IMR-90 (cell line): Measurements from ENCODE around the gene ADD2.

ENCODE experiments used
- BHLHE40 ChIP-seq: fragments of 150-350 bp; IDR thresholded peaks from 2 replicates; pipeline ENCODE4 v1.6.1; 2016; ENCODE audit warnings: mild to moderate bottlenecking, low read depth, low read length
- CTCF ChIP-seq: conservative IDR thresholded peaks from 2 replicates; pipeline ENCODE4 v1.5.1; 2012; ENCODE audit warnings: mild to moderate bottlenecking, low read depth, low read length, improper control_type of control experiment
- MAFK ChIP-seq: IDR thresholded peaks from 2 replicates; pipeline ENCODE4 v1.6.1; 2012; ENCODE audit warnings: low read depth, low read length, improper control_type of control experiment
- MAZ ChIP-seq: IDR thresholded peaks from 2 replicates; pipeline ENCODE4 v1.6.1; 2012; ENCODE audit warnings: low read depth, mild to moderate bottlenecking, low read length, improper control_type of control experiment, moderate library complexity, borderline replicate concordance
- NFE2L2 ChIP-seq: fragments of 150-350 bp; IDR thresholded peaks from 2 replicates; pipeline ENCODE4 v1.6.1; 2016; ENCODE audit warnings: low read depth, mild to moderate bottlenecking, low read length
- POLR2A ChIP-seq: IDR thresholded peaks from 2 replicates; pipeline ENCODE4 v1.6.1; 2012; ENCODE audit warnings: mild to moderate bottlenecking, low read depth, low read length
- RAD21 ChIP-seq: IDR thresholded peaks from 2 replicates; pipeline ENCODE4 v1.6.1; 2012; ENCODE audit warnings: low read length, improper control_type of control experiment
- RCOR1 ChIP-seq: IDR thresholded peaks from 2 replicates; pipeline ENCODE4 v1.6.1; 2012; ENCODE audit warnings: mild to moderate bottlenecking, low read length, improper control_type of control experiment; ENCODE audit not compliant: insufficient replicate concordance
- RFX5 ChIP-seq: IDR thresholded peaks from 2 replicates; pipeline ENCODE4 v1.8.0; 2012; ENCODE audit warnings: low read depth, mild to moderate bottlenecking, low read length, moderate library complexity
- TF ChIP-seq, protein P1 (sequence below): fragments of 150-350 bp; IDR thresholded peaks from 2 replicates; pipeline ENCODE4 v1.6.1; 2017; ENCODE audit warnings: mild to moderate bottlenecking, antibody characterized with exemption, low read length, low read depth

DNA sequence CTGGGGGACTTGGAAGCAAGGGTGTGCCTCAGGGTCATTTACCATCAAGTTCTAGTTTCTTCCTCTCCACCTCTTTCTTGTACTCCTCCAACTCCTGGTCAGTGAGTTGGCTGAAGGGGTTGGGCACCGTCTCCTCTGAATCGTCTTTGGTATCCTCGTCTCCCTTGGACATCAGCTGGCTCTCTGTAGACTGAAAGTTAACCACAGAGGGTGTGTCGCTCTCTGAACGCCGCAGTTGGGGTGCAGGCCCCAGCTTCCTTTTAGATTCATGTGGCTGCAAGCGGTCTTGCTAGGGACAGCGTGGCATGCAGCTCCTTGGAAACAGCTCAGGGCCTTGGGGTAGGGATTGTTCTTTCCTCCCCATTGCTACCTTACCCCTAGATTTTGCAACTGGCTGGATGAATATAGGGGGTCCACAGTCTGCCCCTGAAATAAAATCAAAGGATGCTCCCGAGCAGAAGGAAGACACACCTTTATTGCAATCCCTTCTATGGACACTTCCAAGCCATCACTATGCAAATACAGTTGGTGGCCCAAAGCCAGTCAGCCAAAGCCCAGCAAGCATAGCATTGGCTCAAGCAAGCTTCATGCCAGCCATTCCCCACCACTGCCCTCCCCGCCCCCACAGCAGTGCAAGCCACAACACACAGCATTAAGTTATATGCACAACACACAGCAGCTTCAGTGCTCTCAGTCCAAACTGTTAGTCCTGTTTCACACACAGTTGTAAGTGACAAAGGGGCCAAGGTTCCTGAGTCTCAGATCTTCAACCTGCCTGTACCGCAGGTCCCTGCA is 93.2 kb downstream of the ADD2 start:
- TF ChIP-seq CTCF: no peak
- no peak for TF ChIP-seq MAFK
- TF ChIP-seq MAZ: no peak
- no peak for TF ChIP-seq POLR2A
- no peak for TF ChIP-seq RFX5
- TF ChIP-seq RAD21: no peak
- TF ChIP-seq BHLHE40: no peak
- TF ChIP-seq, protein P1, sequence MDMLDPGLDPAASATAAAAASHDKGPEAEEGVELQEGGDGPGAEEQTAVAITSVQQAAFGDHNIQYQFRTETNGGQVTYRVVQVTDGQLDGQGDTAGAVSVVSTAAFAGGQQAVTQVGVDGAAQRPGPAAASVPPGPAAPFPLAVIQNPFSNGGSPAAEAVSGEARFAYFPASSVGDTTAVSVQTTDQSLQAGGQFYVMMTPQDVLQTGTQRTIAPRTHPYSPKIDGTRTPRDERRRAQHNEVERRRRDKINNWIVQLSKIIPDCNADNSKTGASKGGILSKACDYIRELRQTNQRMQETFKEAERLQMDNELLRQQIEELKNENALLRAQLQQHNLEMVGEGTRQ: no peak
- TF ChIP-seq RCOR1: no peak
- no peak for TF ChIP-seq NFE2L2
